Measurements from ENCODE around the gene SPATC1L.

The SPATC1L gene

GRCh38 chr21:46187261-46187660, 3.0 kb upstream of the SPATC1L start:
- Histone ChIP-seq H3K4me3 (replicated peaks; ENCODE audit: insufficient read depth, low read length) (no peak overlapping the region), H3K27me3 (ENCODE audit: insufficient read depth, poor library complexity, severe bottlenecking) (peaks cover 3% of the 10 kb centered on the region), H3K27ac (replicated peaks) (no peak overlapping the region)
- no peak for DNase-seq (ENCODE audit: low read depth in 1 of 2, low spot score in 1 of 2)
- TF ChIP-seq SPI1 (IDR thresholded peaks at IDR 0.05; ENCODE audit: borderline replicate concordance, low read depth) (no peak), GABPA (IDR thresholded peaks at IDR 0.05; ENCODE audit: low read depth) (no peak), REST (IDR thresholded peaks at IDR 0.05; ENCODE audit: insufficient replicate concordance, low read depth) (no peak), POLR2AphosphoS5 (IDR thresholded peaks at IDR 0.05; ENCODE audit: low read depth) (no peak)
- TF ChIP-seq, protein P1, sequence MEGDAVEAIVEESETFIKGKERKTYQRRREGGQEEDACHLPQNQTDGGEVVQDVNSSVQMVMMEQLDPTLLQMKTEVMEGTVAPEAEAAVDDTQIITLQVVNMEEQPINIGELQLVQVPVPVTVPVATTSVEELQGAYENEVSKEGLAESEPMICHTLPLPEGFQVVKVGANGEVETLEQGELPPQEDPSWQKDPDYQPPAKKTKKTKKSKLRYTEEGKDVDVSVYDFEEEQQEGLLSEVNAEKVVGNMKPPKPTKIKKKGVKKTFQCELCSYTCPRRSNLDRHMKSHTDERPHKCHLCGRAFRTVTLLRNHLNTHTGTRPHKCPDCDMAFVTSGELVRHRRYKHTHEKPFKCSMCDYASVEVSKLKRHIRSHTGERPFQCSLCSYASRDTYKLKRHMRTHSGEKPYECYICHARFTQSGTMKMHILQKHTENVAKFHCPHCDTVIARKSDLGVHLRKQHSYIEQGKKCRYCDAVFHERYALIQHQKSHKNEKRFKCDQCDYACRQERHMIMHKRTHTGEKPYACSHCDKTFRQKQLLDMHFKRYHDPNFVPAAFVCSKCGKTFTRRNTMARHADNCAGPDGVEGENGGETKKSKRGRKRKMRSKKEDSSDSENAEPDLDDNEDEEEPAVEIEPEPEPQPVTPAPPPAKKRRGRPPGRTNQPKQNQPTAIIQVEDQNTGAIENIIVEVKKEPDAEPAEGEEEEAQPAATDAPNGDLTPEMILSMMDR (IDR thresholded peaks at IDR 0.05; ENCODE audit: insufficient read depth, low read length), result no peak

- DNase-seq (ENCODE audit: low read depth in 1 of 2, low spot score in 1 of 2), result no peak
- Histone ChIP-seq H3K27ac (replicated peaks) (no peak overlapping the region), H3K27me3 (ENCODE audit: insufficient read depth, poor library complexity, severe bottlenecking) (peaks cover 3% of the 10 kb centered on the region), H3K4me3 (replicated peaks; ENCODE audit: insufficient read depth, low read length) (no peak overlapping the region)
- TF ChIP-seq, protein P1 (IDR thresholded peaks at IDR 0.05; ENCODE audit: insufficient read depth, low read length), result no peak
- TF ChIP-seq SPI1 (IDR thresholded peaks at IDR 0.05; ENCODE audit: borderline replicate concordance, low read depth), result no peak
- no peak for TF ChIP-seq POLR2AphosphoS5 (IDR thresholded peaks at IDR 0.05; ENCODE audit: low read depth)
- TF ChIP-seq REST (IDR thresholded peaks at IDR 0.05; ENCODE audit: insufficient replicate concordance, low read depth), result no peak
- no peak for TF ChIP-seq GABPA (IDR thresholded peaks at IDR 0.05; ENCODE audit: low read depth)
Measured at GRCh38 chr21:46185716-46186115, 1.5 kb upstream of the SPATC1L start.

DNA sequence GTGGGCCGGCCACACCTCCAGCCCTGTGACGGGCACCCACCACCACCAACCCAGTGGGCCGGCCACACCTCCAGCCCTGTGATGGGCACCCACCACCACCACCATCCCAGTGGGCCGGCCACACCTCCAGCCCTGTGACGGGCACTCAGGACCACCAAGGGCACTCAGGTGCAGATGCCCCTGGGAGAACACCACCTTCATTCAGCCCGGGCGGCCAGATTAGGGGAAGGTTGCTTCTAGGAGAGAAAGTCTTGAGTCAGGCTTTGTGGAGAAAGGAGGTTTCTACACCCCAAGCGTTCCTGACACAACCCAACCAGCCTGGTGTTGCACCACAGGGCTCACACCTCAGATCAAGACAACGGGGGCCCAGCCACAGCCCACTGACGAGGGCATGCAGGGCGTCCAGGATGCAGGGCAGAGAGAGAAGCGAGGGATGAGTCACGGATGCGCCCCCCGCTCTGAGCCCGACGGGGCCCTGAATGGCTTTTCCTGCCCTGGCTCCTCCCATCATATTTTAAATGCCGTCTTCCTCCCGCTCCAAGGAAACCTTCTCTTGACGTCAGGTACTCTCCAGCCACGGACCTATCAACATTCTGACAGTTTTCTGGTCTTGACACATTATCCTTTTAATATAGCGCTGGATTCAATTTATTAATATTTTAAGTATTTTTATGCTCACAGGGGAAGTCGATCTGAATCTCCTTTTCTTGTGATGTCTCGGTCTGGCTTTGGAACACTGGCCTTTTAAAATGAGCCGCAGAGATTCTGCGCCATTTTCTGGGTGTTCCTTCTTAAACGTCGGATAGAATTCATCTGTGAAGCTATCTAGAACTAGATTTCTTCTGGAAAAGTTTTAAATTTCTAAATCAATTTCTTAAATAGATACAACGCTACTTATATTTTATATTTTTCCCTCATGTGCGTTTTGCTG, 631 bp upstream of the SPATC1L start:
- H3K4me3 ChIP-seq (replicated peaks; ENCODE audit: insufficient read depth, low read length), result peak overlapping the region; percentile 51
- H3K27me3 ChIP-seq (ENCODE audit: insufficient read depth, poor library complexity, severe bottlenecking), result peaks cover 3% of the 10 kb centered on the region
- peak in 1 of 2 experiments; percentile 78 for DNase-seq (ENCODE audit: low read depth in 1 of 2, low spot score in 1 of 2)
- H3K27ac ChIP-seq (replicated peaks), result no peak overlapping the region
- TF ChIP-seq, protein P1 (IDR thresholded peaks at IDR 0.05; ENCODE audit: insufficient read depth, low read length), result no peak
- TF ChIP-seq POLR2AphosphoS5 (IDR thresholded peaks at IDR 0.05; ENCODE audit: low read depth) (no peak), SPI1 (IDR thresholded peaks at IDR 0.05; ENCODE audit: borderline replicate concordance, low read depth) (no peak), REST (IDR thresholded peaks at IDR 0.05; ENCODE audit: insufficient replicate concordance, low read depth) (no peak), GABPA (IDR thresholded peaks at IDR 0.05; ENCODE audit: low read depth) (no peak)
